ENCODE results near the gene ISYNA1.

Gene ISYNA1

DNA sequence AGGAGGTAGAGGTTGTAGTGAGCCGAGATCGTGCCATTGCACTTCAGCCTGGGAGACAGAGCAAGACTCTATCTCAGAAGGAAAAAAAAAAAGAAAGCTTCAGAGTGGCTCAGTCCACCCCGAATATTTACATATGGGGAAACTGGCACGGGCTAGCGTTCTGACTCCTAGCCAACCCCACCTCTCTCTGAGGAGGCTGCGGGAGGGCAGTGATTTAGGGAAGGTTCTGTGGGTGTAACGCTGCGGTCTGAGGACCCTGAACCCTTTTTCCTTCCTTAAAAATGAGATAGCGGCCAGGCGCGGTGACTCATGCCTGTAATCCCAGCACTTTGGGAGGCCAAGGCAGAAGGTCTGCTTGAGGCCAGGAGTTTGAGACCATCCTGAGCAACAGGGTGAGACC is 45.5 kb downstream of the ISYNA1 start:
- no peak for DNase-seq (ENCODE audit: low read depth in 2 of 2)

GRCh38 chr19:18391509-18392075 is 46.3 kb downstream of the ISYNA1 start:
- no peak for DNase-seq (ENCODE audit: low read depth in 2 of 2)

DNA sequence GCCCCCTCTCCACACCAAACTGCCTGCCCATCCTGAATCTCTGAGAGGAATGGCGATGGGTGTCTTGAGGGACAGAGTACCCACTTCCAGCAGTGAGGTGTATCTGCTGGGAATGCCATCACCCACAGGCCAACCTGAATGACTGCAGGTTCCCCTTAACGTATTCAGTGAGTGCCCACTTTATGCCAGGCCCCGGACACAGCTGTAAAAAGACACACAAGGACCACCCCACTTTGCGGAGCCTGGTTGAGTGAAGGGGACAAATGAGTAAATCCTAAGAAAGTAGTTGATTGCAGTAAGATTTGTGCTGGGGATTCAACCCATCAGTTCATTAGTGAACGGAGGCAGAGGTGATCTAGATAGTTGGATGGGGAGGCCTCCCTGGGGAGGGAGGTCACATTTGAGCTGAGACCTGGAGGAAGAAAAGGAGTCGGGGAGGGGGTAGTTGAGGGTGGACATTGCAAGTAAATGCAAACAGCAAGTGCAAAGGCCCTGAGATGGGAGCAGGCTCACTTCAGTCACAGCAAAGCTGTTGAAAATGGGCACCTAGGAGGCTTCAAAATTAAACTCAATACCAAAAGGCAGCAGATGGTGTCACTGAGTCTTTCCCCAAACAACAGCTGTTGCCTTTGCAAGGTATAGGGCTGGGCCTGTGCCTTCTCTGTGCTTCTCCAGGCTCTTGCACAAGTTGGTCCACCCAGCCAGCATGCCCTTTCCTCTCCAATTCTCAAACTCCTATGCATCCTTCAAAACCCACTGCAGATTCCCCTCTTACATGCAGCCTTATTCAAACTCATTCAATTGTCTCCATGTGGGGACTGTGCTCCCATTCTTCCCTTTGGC is 47.6 kb downstream of the ISYNA1 start:
- DNase-seq (ENCODE audit: low read depth in 2 of 2), result no peak

GRCh38 chr19:18389726-18390064 is 48.2 kb downstream of the ISYNA1 start:
- DNase-seq (ENCODE audit: low read depth in 2 of 2), result no peak

GRCh38 chr19:18388960-18389725 is 48.8 kb downstream of the ISYNA1 start:
- no peak for DNase-seq (ENCODE audit: low read depth in 2 of 2)

DNA sequence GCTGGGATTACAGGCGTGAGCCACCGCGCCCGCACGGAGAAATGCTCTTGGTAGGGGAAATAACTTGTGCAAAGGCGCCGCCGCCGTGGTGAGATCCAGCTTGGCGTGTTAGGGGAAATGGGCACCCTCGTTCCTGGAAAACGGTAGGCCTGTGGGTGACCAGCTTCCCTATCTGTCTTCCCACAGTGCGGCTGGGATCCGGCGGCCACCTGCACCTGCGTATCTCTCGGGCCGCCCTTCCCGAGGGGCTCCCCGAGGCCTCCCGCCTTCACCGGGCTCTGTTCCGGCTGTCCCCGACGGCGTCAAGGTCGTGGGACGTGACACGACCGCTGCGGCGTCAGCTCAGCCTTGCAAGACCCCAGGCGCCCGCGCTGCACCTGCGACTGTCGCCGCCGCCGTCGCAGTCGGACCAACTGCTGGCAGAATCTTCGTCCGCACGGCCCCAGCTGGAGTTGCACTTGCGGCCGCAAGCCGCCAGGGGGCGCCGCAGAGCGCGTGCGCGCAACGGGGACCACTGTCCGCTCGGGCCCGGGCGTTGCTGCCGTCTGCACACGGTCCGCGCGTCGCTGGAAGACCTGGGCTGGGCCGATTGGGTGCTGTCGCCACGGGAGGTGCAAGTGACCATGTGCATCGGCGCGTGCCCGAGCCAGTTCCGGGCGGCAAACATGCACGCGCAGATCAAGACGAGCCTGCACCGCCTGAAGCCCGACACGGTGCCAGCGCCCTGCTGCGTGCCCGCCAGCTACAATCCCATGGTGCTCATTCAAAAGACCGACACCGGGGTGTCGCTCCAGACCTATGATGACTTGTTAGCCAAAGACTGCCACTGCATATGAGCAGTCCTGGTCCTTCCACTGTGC is 49.6 kb downstream of the ISYNA1 start:
- DNase-seq (ENCODE audit: low read depth in 2 of 2), result peak; percentile 61 to 74

DNA sequence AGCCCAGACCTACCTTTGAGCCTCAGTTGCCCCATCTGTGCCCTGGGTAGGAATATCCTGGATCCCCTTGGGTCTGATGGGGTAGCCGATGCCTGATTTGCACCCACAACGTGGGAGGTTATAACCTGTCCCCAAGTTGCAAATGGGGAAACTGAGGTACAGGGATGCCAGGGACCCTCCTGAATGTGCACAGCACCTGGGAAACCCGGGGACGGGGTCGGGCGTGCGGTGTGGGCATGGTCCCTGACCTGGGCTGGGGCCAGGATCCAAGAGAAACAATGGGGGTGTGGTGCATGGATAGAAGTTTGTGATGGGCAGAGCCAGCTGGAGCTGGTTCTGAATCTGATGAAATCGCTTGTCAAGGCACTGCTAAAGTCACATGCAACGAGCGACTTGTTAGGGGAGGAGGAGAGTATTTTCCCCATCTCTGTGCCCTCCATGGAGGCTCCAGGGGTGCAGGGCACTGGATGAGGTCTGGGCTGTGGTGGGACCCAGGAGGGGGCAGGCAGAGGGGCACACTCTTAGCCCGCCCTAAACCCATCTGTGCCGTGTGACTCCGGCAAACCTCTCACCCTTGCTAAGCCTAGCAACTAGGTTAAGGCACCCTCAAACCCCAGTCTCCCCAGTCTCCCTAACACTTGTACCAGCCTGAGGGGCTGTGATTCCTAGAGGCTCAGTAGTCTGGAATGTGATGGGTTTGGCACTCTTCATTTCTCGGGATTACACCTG is 51.2 kb downstream of the ISYNA1 start:
- no peak for DNase-seq (ENCODE audit: low read depth in 2 of 2)

DNA sequence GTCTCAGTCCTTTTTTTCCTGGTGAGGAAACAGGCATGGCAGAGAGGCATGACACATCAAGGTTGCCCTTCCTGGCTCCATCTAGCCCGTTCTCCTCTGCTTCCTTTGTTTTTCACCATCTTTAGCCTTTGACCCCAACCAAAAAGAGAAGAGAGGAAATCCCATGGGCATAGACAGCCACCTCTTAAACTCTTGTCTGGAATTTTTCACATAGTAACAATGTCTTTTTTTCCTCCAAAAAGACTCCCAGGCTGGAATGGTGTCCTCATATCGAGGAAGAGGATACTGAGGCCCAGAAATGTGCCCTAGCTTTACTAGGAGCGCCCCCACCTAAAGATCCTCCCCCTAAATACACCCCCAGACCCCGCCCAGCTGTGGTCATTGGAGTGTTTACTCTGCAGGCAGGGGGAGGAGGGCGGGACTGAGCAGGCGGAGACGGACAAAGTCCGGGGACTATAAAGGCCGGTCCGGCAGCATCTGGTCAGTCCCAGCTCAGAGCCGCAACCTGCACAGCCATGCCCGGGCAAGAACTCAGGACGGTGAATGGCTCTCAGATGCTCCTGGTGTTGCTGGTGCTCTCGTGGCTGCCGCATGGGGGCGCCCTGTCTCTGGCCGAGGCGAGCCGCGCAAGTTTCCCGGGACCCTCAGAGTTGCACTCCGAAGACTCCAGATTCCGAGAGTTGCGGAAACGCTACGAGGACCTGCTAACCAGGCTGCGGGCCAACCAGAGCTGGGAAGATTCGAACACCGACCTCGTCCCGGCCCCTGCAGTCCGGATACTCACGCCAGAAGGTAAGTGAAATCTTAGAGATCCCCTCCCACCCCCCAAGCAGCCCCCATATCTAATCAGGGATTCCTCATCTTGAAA is 52.0 kb downstream of the ISYNA1 start, which contains the start of gene GDF15:
Gene GDF15 (plus strand): TSS at position 484 of the 868 bp plus-strand sequence. CDS start 32 bp downstream, at position 516.
- peak in 1 of 2 experiments; percentile 15 for DNase-seq (ENCODE audit: low read depth in 2 of 2)

GRCh38 chr19:18385359-18385674 is 52.6 kb downstream of the ISYNA1 start:
- no peak for DNase-seq (ENCODE audit: low read depth in 2 of 2)

DNA sequence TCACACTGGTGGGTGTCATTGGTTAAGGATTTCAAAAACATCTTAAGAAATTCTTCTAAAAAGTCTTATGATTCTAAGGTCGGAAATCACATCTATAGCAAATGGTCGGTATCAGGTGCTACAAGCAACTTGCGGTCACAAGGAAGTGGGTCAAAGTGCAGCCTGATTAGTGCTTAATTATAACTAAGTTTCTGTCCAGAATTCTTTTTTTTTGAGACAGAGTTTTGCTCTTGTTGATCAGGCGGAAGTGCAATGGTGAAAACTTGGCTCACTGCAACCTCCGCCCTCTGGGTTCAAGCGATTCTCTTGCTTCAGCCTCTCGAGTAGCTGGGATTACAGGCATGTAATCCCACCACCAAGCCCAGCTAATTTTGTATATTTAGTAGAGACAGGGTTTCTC is 53.2 kb downstream of the ISYNA1 start:
- DNase-seq (ENCODE audit: low read depth in 2 of 2), result no peak
